Testis (tissue), 3 donors: ENCODE results near the gene RASA3. TPM values are rescaled to one million over a fixed set of nuclear protein-coding genes. Genes with fewer than 3 reads are reported as not detected.

ENCODE experiments used
- DNase-seq: peaks from one replicate; pipeline ENCODE4 v3.0.0-alpha.2; 2019
- H3K27ac ChIP-seq, 2 donors: fragments of 200-600 bp; sonication (generic); one replicate each; pipeline ENCODE4 v1.5.1; 2019
- H3K27me3 ChIP-seq: fragments of 200-600 bp; sonication (generic); one replicate; pipeline ENCODE4 v1.5.1; 2019
- H3K36me3 ChIP-seq: fragments of 200-600 bp; sonication (generic); one replicate; pipeline ENCODE4 v1.5.1; 2017; ENCODE audit warnings: low read depth; ENCODE audit errors: missing control alignments
- H3K4me1 ChIP-seq: fragments of 200-600 bp; sonication (generic); one replicate; pipeline ENCODE4 v1.5.1; 2019
- H3K4me3 ChIP-seq, 2 donors: fragments of 200-600 bp; sonication (generic); one replicate each; pipeline ENCODE4 v1.5.1; 2017 to 2019
- H3K9me3 ChIP-seq: fragments of 200-600 bp; sonication (generic); one replicate; pipeline ENCODE4 v1.5.1; 2017
- POLR2A ChIP-seq: fragments of 450-650 bp; IDR thresholded peaks from one replicate; pipeline ENCODE4 v1.6.1; 2017; ENCODE audit warnings: antibody characterized with exemption, mild to moderate bottlenecking, moderate library complexity
- WGBS, 2 donors: methylation state at CpG; one replicate each; pipeline ENCODE4 v1.1.5; 2018; 5-methylcytosine and 5-hydroxymethylcytosine counted together
- intact Hi-C: fragments of 100-400 bp; cut with DNase I; formaldehyde crosslinking; loops from one replicate; pipeline ENCODE4 v1.15.1; 2023; ENCODE audit warnings: low total_unique reads
- polyA plus RNA-seq: library from polyadenylated mRNA; stranded (reverse); fragments of 350-450 nt; fragmentation: Illumina TruSeq; extraction: RNeasy Lipid Tissue Mini Kit (QIAGEN cat#74804); gene quantifications from one replicate; pipeline ENCODE4 v1.2.3, GENCODE V29; 2014; ENCODE audit warnings: low read depth, low replicate concordance; ENCODE audit not compliant: insufficient read depth
- total RNA-seq, 2 donors: library from RNA; depleted of rRNA; stranded (reverse); fragments of >200 nt; gene quantifications; one replicate each; pipeline ENCODE4 v1.2.3, GENCODE V29; 2016
- TF ChIP-seq, protein P1 (sequence below), 3 experiments: fragments of 450-650 bp in 2 of 3; fragments of 200-600 bp in 1 of 3; sonication (generic) in 1 of 3; IDR thresholded peaks; one replicate each; pipeline ENCODE4 v1.5.1; 2016 to 2019; ENCODE audit warnings: antibody characterized with exemption in 3 of 3, mild to moderate bottlenecking in 2 of 3, moderate library complexity in 1 of 3

The RASA3 gene
- total and polyA plus RNA-seq, 3 donors from 2014 or later = 13.2 to 21.6 (median 16.4) TPM

DNA sequence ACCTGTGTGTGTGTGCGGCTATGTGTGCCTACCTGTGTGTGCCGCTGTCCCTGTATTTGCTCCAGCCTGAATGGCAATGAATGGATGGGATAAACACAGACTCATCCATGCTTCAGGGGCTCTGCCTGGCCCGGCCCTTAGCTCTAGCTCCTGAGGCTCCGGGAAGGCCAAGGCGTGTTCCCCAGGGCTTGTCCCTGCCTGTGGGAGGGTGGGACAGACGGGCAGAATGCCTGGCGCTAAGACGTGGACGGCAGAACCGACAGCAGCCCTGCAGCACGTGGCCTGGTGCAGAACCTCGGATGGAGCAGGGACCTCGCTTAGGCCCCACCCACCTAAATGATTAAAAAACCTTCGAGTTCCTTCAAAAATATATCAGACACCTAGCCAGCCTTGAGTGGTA is 100.8 kb downstream of the RASA3 start:
- H3K36me3 ChIP-seq = no peaks in the 10 kb centered on the region
- H3K4me1 ChIP-seq = peaks cover 14% of the 10 kb centered on the region
- H3K4me3 ChIP-seq = no peak overlapping the region
- DNase-seq = no peak
- intact Hi-C loops = no loop called here
- no peaks in the 10 kb centered on the region for H3K9me3 ChIP-seq
- H3K27me3 ChIP-seq = no peaks in the 10 kb centered on the region
- H3K27ac ChIP-seq = no peak overlapping the region
- WGBS, 2 donors = 65 to 79% methylated on average over 12 to 13 of the region's 14 CpGs
- TF ChIP-seq, protein P1, sequence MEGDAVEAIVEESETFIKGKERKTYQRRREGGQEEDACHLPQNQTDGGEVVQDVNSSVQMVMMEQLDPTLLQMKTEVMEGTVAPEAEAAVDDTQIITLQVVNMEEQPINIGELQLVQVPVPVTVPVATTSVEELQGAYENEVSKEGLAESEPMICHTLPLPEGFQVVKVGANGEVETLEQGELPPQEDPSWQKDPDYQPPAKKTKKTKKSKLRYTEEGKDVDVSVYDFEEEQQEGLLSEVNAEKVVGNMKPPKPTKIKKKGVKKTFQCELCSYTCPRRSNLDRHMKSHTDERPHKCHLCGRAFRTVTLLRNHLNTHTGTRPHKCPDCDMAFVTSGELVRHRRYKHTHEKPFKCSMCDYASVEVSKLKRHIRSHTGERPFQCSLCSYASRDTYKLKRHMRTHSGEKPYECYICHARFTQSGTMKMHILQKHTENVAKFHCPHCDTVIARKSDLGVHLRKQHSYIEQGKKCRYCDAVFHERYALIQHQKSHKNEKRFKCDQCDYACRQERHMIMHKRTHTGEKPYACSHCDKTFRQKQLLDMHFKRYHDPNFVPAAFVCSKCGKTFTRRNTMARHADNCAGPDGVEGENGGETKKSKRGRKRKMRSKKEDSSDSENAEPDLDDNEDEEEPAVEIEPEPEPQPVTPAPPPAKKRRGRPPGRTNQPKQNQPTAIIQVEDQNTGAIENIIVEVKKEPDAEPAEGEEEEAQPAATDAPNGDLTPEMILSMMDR (IDR thresholded peaks at IDR 0.05) = no peak
- TF ChIP-seq POLR2A = no peak

DNA sequence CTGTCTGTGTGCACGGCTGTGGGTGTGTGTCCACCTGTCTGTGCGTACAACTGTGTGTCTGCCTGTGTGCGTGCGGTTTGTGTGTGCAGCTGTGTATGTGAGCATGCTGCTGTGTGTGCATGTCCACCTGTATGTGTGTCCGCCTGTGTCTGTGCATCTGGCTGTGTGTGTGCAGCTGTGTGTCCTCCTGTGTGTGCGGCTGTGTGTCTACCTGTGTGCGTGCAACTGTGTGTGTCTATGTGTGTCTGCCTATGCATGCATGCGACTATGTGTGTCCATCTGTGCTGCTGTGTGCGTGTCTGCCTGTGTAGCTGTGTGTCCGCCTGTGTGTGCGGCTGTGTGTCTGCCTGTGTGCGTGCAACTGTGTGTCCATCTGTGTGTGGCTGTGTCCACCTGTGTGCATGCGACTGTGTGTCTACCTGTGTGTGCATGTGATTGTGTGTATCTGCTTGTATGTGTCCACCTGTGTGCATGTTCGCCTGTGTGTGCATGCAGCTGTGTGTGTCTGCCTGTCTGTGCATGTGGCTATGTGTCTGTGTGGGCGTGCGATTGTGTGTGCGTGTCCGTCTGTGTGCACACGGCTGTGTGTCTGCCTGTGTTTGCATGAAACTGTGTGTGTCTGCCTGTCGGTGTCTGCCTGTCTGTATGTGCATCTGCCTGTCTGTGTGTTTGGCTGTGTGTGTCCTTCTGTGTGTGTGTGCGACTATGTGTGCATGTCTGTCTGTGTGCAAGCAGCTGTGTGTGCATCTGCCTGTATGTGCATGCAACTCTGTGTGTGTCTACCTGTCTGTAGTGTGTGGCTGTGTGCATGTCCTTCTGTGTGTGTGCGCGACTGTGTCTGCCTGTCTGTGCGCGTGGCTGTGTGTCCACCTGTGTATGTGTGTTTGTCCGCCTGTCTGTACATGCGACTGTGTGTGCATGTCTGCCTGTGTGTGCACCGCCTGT is 101.5 kb downstream of the RASA3 start:
- no peak overlapping the region for H3K27ac ChIP-seq
- H3K27me3 ChIP-seq = no peaks in the 10 kb centered on the region
- H3K36me3 ChIP-seq = no peaks in the 10 kb centered on the region
- H3K4me1 ChIP-seq = peaks cover 12% of the 10 kb centered on the region
- DNase-seq = no peak
- H3K9me3 ChIP-seq = no peaks in the 10 kb centered on the region
- TF ChIP-seq POLR2A = no peak
- TF ChIP-seq, protein P1 (IDR thresholded peaks at IDR 0.05) = no peak
- 94 to 95% methylated on average over 7 to 28 of the region's 28 CpGs for WGBS, 2 donors
- intact Hi-C loops = no loop called here
- no peak overlapping the region for H3K4me3 ChIP-seq

DNA sequence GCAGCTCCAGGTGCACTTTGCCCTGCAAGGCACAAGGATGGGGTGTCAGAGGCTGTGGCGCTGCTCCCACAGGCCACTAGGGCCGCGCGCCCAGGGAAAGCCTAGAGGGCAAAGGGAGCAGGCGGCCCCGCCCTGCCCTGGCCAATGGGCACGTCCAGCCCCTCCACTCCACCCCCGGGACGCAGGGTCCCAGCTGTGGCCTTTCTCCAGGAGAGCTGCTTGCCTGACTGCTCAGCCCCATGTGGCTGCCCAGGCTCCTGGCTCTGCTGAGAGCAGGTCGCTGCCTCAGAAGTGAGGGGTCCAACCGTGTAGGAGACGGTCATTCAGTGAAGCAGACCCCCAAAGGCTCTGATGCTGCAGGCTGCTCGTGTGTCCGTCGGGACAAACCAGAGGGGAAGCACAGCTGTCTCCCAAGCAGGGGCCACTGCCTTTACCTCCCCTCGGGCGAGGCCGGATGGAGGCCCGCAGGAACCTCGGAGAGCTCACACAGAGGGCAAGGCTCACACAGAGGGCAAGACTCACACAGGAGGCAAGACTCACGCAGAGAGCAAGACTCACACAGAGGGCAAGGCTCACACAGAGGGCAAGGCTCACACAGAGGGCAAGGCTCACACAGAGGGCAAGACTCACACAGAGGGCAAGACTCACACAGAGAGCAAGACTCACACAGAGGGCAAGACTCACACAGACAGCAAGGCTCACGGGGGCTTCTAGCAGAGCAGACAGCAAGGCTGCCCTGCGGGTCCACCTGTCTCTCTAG is 102.4 kb downstream of the RASA3 start:
- Histone ChIP-seq H3K4me1 (peaks cover 9% of the 10 kb centered on the region), H3K4me3 (no peak overlapping the region), H3K27me3 (no peaks in the 10 kb centered on the region), H3K27ac (no peak overlapping the region), H3K9me3 (no peaks in the 10 kb centered on the region), H3K36me3 (no peaks in the 10 kb centered on the region)
- DNase-seq = no peak
- 85 to 86% methylated on average over 8 to 19 of the region's 23 CpGs for WGBS, 2 donors
- TF ChIP-seq, protein P1 (IDR thresholded peaks at IDR 0.05) = no peak
- no peak for TF ChIP-seq POLR2A
- intact Hi-C loops = no loop called here

DNA sequence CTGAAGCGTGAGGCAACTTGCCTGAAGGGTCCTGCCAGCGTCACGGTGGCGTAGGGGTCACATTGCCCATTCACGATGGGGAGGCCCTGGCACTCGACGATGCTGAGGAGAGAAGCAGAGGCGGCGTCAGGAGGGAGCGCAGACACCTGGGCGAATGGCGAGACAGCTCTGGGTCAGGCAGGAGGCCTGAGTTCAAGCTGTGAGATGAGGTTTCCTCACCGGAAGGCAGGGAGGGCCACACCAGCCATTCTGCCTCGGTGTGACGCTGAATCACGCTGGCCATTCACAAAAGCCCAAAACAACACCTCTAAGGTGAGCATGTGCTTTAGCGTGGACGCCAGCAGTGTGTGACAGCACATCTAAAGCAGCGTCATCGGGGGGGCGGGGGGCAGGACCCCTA is 104.6 kb downstream of the RASA3 start:
- Histone ChIP-seq H3K27me3 (no peaks in the 10 kb centered on the region), H3K9me3 (no peaks in the 10 kb centered on the region), H3K36me3 (no peaks in the 10 kb centered on the region), H3K4me1 (peaks cover 9% of the 10 kb centered on the region), H3K27ac (no peak overlapping the region), H3K4me3 (no peak overlapping the region)
- no peak for TF ChIP-seq POLR2A
- TF ChIP-seq, protein P1 (IDR thresholded peaks at IDR 0.05) = no peak
- intact Hi-C loops = no loop called here
- no peak for DNase-seq
- WGBS, 2 donors = 92 to 96% methylated on average over 21 of the region's 21 CpGs
